K562 (cell line): ENCODE measurements around the gene STIL. TPM values are rescaled to one million over a fixed set of nuclear protein-coding genes. Genes with fewer than 3 reads are reported as not detected.

Source experiments
- ADNP ChIP-seq: fragments of 200-800 bp; sonication (Bioruptor generic); IDR thresholded peaks from 2 replicates; pipeline ENCODE4 v1.6.1; 2016; ENCODE audit warnings: missing genetic modification characterization, missing compliant biosample characterization
- CXXC5 ChIP-seq: fragments of 250-450 bp; sonication (Bioruptor Pico); IDR thresholded peaks from 2 replicates; pipeline ENCODE4 v1.8.0; 2022; ENCODE audit warnings: inconsistent platforms, mild to moderate bottlenecking, moderate library complexity
- HCFC1 ChIP-seq: IDR thresholded peaks from 2 replicates; pipeline ENCODE4 v1.6.1; 2012; ENCODE audit warnings: low read depth, low read length, improper control_type of control experiment
- NEUROD1 ChIP-seq: fragments of 150-350 bp; IDR thresholded peaks from 2 replicates; pipeline ENCODE4 v1.6.1; 2014; ENCODE audit warnings: borderline replicate concordance, low read length, low read depth; ENCODE audit not compliant: partially characterized antibody
- NR0B1 ChIP-seq: fragments of 450-650 bp; IDR thresholded peaks from one replicate; pipeline ENCODE4 v1.6.1; 2018; ENCODE audit warnings: mild to moderate bottlenecking, moderate library complexity; ENCODE audit not compliant: partially characterized antibody
- ZNF184 ChIP-seq: sonication (generic); formaldehyde crosslinking; IDR thresholded peaks from 2 replicates; pipeline ENCODE4 v1.5.0; 2020; ENCODE audit warnings: missing genetic modification reagents
- ZNF253 ChIP-seq: fragments of 250-450 bp; sonication (Bioruptor Pico); conservative IDR thresholded peaks from 2 replicates; pipeline ENCODE4 v1.6.1; 2021; ENCODE audit warnings: mild to moderate bottlenecking
- ZNF316 ChIP-seq: fragments of 450-650 bp; IDR thresholded peaks from 2 replicates; pipeline ENCODE4 v1.6.1; 2016
- ZNF431 ChIP-seq: sonication (generic); formaldehyde crosslinking; IDR thresholded peaks from 2 replicates; pipeline ENCODE4 v1.8.0; 2022; ENCODE audit warnings: mild to moderate bottlenecking, missing genetic modification reagents
- ZNF589 ChIP-seq: fragments of 200-800 bp; sonication (Bioruptor generic); IDR thresholded peaks from 2 replicates; pipeline ENCODE4 v1.6.1; 2016; ENCODE audit warnings: low read depth, missing genetic modification characterization, missing compliant biosample characterization
- ZNF699 ChIP-seq: fragments of 250-450 bp; sonication (Bioruptor Pico); IDR thresholded peaks from 2 replicates; pipeline ENCODE4 v1.8.0; 2021; ENCODE audit warnings: mild to moderate bottlenecking, moderate library complexity; ENCODE audit not compliant: insufficient replicate concordance
- ZNF785 ChIP-seq: fragments of 250-450 bp; sonication (Bioruptor Pico); IDR thresholded peaks from 2 replicates; pipeline ENCODE4 v1.4.0; 2020; ENCODE audit warnings: mild to moderate bottlenecking
- polyA plus RNA-seq, 8 experiments: library from polyadenylated mRNA; depleted of rRNA in 4 of 8; stranded (reverse) in 5 of 8; unstranded in 3 of 8; fragments of >200 nt; fragmentation: Nextera tagmentation in 2 of 8; fragmentation: Illumina TruSeq in 1 of 8; extraction: Ambion mirVana in 2 of 8; extraction: Trizol in 1 of 8; gene quantifications; 2 replicates each; pipeline versions ENCODE4 v1.2.1 to v1.2.3, GENCODE V29; 2011 to 2014; ENCODE audit warnings: inconsistent platforms in 1 of 8, missing spikeins in 1 of 8
- total RNA-seq, 7 experiments: library from RNA; depleted of rRNA in 6 of 7; stranded (reverse); fragments of >200 nt in 6 of 7; fragmentation: Illumina TruSeq in 2 of 7; extraction: Trizol in 2 of 7; gene quantifications; 2 replicates each; pipeline versions ENCODE4 v1.2.1 to v1.2.3, GENCODE V29; 2011 to 2021; ENCODE audit warnings: low replicate concordance in 1 of 7
- TF ChIP-seq, protein P1 (sequence below), 2 experiments: fragments of 450-650 bp; IDR thresholded peaks; 2 replicates each; pipeline ENCODE4 v1.6.1; 2016; ENCODE audit warnings: mild to moderate bottlenecking in 2 of 2, borderline replicate concordance in 1 of 2, low read depth in 1 of 2, moderate library complexity in 1 of 2
- TF ChIP-seq, protein P2 (sequence below): fragments of 450-650 bp; formaldehyde crosslinking; conservative IDR thresholded peaks from 2 replicates; pipeline ENCODE4 v1.4.0; 2022; ENCODE audit warnings: mild to moderate bottlenecking, missing genetic modification characterization
- TF ChIP-seq, protein P3 (sequence below): conservative IDR thresholded peaks from 2 replicates; pipeline ENCODE4 v1.6.1; 2011; ENCODE audit warnings: low read depth, mild to moderate bottlenecking, low read length; ENCODE audit not compliant: control insufficient read depth

STIL gene
- total and polyA plus RNA-seq, 9 of the 15 experiments (the other 6 are each of a cell fraction or from before 2014, with no cell fraction given) = 10.5 to 77.4 (median 39.6) TPM

GRCh38 chr1:47232187-47232874 is 81.6 kb downstream of the STIL start, which contains the start of gene TAL1 (continued):
- TF ChIP-seq, protein P1, sequence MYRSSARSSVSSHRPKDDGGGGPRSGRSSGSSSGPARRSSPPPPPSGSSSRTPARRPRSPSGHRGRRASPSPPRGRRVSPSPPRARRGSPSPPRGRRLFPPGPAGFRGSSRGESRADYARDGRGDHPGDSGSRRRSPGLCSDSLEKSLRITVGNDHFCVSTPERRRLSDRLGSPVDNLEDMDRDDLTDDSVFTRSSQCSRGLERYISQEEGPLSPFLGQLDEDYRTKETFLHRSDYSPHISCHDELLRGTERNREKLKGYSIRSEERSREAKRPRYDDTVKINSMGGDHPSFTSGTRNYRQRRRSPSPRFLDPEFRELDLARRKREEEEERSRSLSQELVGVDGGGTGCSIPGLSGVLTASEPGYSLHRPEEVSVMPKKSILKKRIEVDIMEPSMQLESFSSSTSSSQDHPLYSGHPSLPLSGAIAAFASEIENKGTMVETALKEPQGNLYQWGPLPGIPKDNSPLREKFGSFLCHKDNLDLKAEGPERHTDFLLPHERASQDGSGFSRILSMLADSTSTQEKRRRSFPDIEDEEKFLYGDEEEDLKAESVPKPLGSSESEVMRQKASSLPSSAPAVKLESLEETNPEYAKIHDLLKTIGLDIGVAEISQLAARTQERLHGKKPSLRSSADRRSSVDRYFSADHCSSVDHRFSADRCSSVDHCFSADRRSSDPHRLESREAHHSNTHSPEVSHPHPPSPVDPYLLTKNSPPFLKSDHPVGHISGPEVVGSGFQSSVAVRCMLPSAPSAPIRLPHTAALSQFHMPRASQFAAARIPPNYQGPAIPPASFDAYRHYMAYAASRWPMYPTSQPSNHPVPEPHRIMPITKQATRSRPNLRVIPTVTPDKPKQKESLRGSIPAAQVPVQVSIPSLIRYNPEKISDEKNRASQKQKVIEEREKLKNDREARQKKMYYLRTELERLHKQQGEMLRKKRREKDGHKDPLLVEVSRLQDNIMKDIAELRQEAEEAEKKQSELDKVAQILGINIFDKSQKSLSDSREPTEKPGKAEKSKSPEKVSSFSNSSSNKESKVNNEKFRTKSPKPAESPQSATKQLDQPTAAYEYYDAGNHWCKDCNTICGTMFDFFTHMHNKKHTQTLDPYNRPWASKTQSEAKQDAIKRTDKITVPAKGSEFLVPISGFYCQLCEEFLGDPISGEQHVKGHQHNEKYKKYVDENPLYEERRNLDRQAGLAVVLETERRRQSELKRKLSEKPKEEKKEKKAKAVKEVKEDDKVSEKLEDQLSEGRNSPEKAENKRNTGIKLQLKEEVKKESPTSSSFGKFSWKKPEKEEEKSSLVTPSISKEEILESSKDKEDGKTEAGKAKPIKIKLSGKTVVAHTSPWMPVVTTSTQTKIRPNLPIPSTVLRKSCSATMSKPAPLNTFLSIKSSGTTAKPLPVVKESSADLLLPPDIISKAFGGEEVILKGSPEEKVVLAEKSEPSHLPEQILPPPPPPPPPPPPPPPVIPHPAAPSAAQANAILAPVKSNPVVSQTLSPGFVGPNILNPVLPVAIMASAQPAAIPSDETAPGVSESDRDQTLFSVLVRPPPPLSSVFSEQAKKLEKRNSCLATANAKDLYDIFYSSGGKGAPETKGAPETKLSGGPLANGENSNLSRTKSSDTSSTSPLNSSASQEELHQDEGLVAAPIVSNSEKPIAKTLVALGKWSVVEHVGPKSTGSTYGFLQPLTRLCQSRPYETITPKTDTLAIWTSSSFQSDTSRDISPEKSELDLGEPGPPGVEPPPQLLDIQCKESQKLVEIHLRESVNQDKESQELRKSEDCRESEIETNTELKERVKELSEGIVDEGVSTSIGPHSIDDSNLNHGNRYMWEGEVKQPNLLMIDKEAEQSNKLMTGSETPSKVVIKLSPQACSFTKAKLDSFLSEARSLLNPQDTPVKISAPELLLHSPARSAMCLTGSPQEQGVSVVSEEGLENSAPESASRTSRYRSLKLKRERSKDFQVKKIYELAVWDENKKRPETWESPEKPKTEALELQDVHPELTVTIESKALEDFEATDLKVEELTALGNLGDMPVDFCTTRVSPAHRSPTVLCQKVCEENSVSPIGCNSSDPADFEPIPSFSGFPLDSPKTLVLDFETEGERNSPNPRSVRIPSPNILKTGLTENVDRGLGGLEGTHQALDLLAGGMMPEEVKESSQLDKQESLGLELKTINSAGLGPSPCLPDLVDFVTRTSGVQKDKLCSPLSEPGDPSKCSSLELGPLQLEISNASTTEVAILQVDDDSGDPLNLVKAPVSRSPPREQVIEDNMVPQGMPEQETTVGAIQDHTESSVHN (IDR thresholded peaks at IDR 0.05; ENCODE audit: borderline replicate concordance in 1 of 2, low read depth in 1 of 2) = no peak
- TF ChIP-seq ZNF589 (CRISPR knock-in tag) (peak; percentile 95), ZNF316 (no peak), ZNF785 (CRISPR knock-in tag) (no peak), ZNF431 (CRISPR knock-in tag) (no peak), ADNP (no peak), ZNF253 (CRISPR knock-in tag) (no peak), NEUROD1 (peak; percentile 95), ZNF184 (CRISPR knock-in tag) (no peak), NR0B1 (no peak), ZNF699 (CRISPR knock-in tag) (no peak), CXXC5 (peak; percentile 100), HCFC1 (no peak)
- TF ChIP-seq, protein P2, sequence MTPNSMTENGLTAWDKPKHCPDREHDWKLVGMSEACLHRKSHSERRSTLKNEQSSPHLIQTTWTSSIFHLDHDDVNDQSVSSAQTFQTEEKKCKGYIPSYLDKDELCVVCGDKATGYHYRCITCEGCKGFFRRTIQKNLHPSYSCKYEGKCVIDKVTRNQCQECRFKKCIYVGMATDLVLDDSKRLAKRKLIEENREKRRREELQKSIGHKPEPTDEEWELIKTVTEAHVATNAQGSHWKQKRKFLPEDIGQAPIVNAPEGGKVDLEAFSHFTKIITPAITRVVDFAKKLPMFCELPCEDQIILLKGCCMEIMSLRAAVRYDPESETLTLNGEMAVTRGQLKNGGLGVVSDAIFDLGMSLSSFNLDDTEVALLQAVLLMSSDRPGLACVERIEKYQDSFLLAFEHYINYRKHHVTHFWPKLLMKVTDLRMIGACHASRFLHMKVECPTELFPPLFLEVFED (CRISPR knock-in tag) = no peak
- TF ChIP-seq, protein P3, sequence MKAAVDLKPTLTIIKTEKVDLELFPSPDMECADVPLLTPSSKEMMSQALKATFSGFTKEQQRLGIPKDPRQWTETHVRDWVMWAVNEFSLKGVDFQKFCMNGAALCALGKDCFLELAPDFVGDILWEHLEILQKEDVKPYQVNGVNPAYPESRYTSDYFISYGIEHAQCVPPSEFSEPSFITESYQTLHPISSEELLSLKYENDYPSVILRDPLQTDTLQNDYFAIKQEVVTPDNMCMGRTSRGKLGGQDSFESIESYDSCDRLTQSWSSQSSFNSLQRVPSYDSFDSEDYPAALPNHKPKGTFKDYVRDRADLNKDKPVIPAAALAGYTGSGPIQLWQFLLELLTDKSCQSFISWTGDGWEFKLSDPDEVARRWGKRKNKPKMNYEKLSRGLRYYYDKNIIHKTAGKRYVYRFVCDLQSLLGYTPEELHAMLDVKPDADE = peak; percentile 93
